Left ventricle myocardium inferior (tissue), 1 donor: ENCODE data around the gene NTRK3. TPM values are rescaled to one million over a fixed set of nuclear protein-coding genes. Genes with fewer than 3 reads are reported as not detected.
A peak's percentile ranks its signal among the peaks of the same experiment; 100 is the strongest.

Experiments used
- DNase-seq: peaks from one replicate; pipeline ENCODE4 v3.0.0-alpha.2; 2020
- H3K27ac ChIP-seq: fragments of 200-600 bp; replicated peaks from 2 replicates; pipeline ENCODE4 v1.8.0; 2021
- H3K27me3 ChIP-seq: fragments of 200-600 bp; 2 replicates; pipeline ENCODE4 v1.8.0; 2021; ENCODE audit warnings: low read depth
- H3K36me3 ChIP-seq: fragments of 200-600 bp; 2 replicates; pipeline ENCODE4 v1.8.0; 2021
- H3K4me1 ChIP-seq: fragments of 200-600 bp; 2 replicates; pipeline ENCODE4 v1.8.0; 2021
- H3K4me3 ChIP-seq: fragments of 200-600 bp; 2 replicates; pipeline ENCODE4 v1.8.0; 2021; ENCODE audit warnings: mild to moderate bottlenecking, moderate library complexity
- H3K9me3 ChIP-seq: fragments of 200-600 bp; replicated peaks from 2 replicates; pipeline ENCODE4 v1.8.0; 2021
- CTCF ChIP-seq: fragments of 200-600 bp; IDR thresholded peaks from 2 replicates; pipeline ENCODE4 v1.8.0; 2021; ENCODE audit warnings: antibody characterized with exemption, mild to moderate bottlenecking, borderline replicate concordance
- intact Hi-C: fragments of 100-400 bp; cut with micrococcal nuclease; formaldehyde crosslinking; loops from one replicate; pipeline ENCODE4 v1.11.0; 2022
- total RNA-seq: library from RNA; stranded (reverse); fragmentation: NEBNext Ultra II Directional; extraction: Animal tissue kit (Norgen Biotek cat#: 25700); gene quantifications from one replicate; pipeline ENCODE4 v1.2.1, GENCODE V29; 2021
- donor health status: DM: no; HTN: yes; CAD: no; lungs with severe emphysema.

NTRK3 gene
- total RNA-seq, 1 donor from 2014 or later, result 1.6 TPM

GRCh38 chr15:87942316-87942715 lies 314.2 kb downstream of the NTRK3 start:
- TF ChIP-seq CTCF, result no peak
- H3K4me3 ChIP-seq, result no peak overlapping the region
- DNase-seq, result no peak
- no peaks in the 10 kb centered on the region for H3K27me3 ChIP-seq
- no peak overlapping the region for H3K27ac ChIP-seq
- no peaks in the 10 kb centered on the region for H3K36me3 ChIP-seq
- peaks cover 36% of the 10 kb centered on the region for H3K4me1 ChIP-seq
- intact Hi-C loops, result no loop called here
- no peaks in the 10 kb centered on the region for H3K9me3 ChIP-seq

- H3K36me3 ChIP-seq, result no peaks in the 10 kb centered on the region
- H3K4me1 ChIP-seq, result peaks cover 33% of the 10 kb centered on the region
- DNase-seq, result no peak
- no peak for TF ChIP-seq CTCF
- no peaks in the 10 kb centered on the region for H3K27me3 ChIP-seq
- H3K4me3 ChIP-seq, result no peak overlapping the region
- intact Hi-C loops, result no loop called here
- H3K27ac ChIP-seq, result no peak overlapping the region
- no peaks in the 10 kb centered on the region for H3K9me3 ChIP-seq
Observed at GRCh38 chr15:87941606-87942005, 314.9 kb downstream of the NTRK3 start.

- Histone ChIP-seq H3K9me3 (no peaks in the 10 kb centered on the region), H3K27me3 (no peaks in the 10 kb centered on the region), H3K36me3 (no peaks in the 10 kb centered on the region), H3K27ac (no peak overlapping the region), H3K4me1 (peaks cover 29% of the 10 kb centered on the region), H3K4me3 (no peak overlapping the region)
- intact Hi-C loops, result no loop called here
- no peak for TF ChIP-seq CTCF
- DNase-seq, result no peak
Observed at GRCh38 chr15:87940768-87941167, 315.8 kb downstream of the NTRK3 start.

GRCh38 chr15:87939848-87940457 lies 316.6 kb downstream of the NTRK3 start:
- Histone ChIP-seq H3K27ac (peak overlapping the region; percentile 5), H3K4me3 (no peak overlapping the region), H3K27me3 (no peaks in the 10 kb centered on the region), H3K4me1 (peaks cover 24% of the 10 kb centered on the region), H3K36me3 (no peaks in the 10 kb centered on the region), H3K9me3 (no peaks in the 10 kb centered on the region)
- TF ChIP-seq CTCF, result no peak
- DNase-seq, result no peak
- intact Hi-C loops, result no loop called here

- H3K36me3 ChIP-seq, result no peaks in the 10 kb centered on the region
- H3K4me3 ChIP-seq, result no peak overlapping the region
- H3K9me3 ChIP-seq, result no peaks in the 10 kb centered on the region
- no peaks in the 10 kb centered on the region for H3K27me3 ChIP-seq
- no peak overlapping the region for H3K27ac ChIP-seq
- H3K4me1 ChIP-seq, result peaks cover 24% of the 10 kb centered on the region
- no peak for TF ChIP-seq CTCF
- intact Hi-C loops, result no loop called here
- no peak for DNase-seq
Observed at GRCh38 chr15:87938031-87938430, 318.5 kb downstream of the NTRK3 start.
